ENCODE data around the gene CDH23.

CDH23 gene

DNA sequence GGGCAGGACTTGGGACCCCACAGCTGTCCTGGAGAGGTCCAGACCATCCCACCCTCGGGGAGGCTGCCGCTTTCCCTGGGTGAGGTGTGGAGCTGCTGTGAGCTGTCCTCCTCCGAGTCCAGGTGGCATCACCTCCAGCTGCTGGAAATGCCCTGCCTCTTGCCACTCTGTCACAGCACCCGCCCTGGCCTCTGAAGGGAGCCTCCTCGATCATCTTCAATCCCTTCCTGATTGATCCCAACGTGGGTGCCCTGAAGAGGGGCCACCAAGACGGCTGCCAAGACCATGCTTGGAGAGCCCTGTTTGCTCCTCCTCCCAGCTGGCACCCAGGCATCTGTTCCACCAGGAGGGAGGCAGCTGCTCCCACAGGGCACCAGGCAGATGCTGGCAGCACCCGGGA is 318.3 kb downstream of the CDH23 start:
- DNase-seq: no peak

GRCh38 chr10:71715860-71716259 is 319.1 kb downstream of the CDH23 start:
- DNase-seq: no peak

GRCh38 chr10:71716426-71716825 is 319.7 kb downstream of the CDH23 start:
- DNase-seq: no peak

DNA sequence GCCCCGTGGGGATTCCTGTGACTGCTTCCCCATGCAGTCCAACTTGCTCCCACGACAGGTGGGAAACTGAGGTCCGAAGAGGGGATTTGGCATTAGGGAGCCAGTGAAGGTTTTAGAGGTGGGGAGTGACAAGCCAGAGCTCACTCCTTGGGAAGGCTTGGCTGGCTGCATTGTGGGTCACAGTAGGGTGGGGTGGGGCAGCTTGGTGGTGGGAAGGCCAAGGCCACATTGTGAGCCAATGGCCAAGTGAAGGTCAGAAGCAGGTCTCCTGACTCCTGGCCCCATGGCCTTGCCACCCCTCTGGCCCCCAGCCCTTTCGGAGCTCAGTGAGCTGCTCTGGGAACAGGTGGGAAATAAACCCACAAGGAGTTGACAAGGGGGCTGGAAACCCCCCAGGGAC is 320.3 kb downstream of the CDH23 start:
- no peak for DNase-seq

DNA sequence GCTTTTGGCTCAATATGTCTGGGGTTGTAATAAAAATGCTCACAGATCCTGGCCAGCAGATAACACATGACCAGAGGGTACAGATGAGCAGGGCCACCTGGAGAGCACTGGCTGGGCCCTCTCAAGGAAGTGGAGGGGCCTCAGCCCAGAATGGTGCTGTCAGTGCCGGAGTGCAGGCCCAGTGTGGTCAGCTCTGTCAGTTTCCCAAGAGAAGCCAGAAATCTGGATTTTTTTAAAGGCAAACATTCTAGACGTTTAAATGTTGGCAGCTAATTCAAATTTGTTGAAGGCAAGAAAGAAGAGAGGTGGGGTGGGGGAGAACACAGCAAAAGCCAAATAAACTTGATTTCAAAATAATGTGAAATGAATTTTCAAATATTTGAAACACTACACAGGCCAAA is 320.8 kb downstream of the CDH23 start:
- no peak for DNase-seq

DNA sequence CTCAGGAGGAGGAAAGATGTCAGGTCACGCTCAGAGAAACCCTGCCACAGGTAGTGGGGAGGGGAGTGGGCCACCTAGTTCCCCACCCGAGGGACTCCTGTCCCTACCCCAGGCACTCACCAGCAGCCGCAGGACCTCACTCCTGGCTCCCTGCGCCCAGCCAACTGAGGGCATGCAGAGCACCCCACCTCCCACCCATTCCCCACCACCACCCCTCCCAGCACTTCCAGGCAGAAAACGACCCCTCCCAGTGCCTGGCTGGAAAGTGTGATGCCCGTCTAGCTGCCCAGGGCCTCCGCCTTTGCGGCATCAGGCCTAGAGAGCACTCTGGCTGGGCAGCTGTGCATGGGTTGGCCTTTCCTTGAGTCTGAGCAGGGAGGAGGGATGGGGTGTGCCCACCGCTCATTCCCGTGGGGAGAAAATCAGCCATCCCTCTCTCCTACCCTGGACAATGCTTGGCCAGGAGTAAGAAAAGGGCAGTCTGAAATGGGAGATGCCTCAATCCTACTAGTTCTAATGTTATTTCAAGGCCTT is 321.5 kb downstream of the CDH23 start:
- no peak for DNase-seq

- no peak for DNase-seq
Measured at GRCh38 chr10:71719042-71719441, 322.3 kb downstream of the CDH23 start.

GRCh38 chr10:71719464-71720201 is 322.9 kb downstream of the CDH23 start, which contains the start of gene C10orf105:
TSS of gene C10orf105 (minus strand) at chr10:71719778. CDS start at chr10:71716337, 3,441 bp downstream.
- DNase-seq: no peak

- DNase-seq: no peak
Measured at GRCh38 chr10:71720288-71720687, 323.6 kb downstream of the CDH23 start.

- no peak for DNase-seq
Measured at GRCh38 chr10:71721313-71721712, 324.6 kb downstream of the CDH23 start.

- no peak for DNase-seq
Measured at GRCh38 chr10:71722849-71723248, 326.1 kb downstream of the CDH23 start.

GRCh38 chr10:71723311-71723710 is 326.6 kb downstream of the CDH23 start:
- DNase-seq: no peak

- no peak for DNase-seq
Measured at GRCh38 chr10:71724539-71724938, 327.8 kb downstream of the CDH23 start.

DNA sequence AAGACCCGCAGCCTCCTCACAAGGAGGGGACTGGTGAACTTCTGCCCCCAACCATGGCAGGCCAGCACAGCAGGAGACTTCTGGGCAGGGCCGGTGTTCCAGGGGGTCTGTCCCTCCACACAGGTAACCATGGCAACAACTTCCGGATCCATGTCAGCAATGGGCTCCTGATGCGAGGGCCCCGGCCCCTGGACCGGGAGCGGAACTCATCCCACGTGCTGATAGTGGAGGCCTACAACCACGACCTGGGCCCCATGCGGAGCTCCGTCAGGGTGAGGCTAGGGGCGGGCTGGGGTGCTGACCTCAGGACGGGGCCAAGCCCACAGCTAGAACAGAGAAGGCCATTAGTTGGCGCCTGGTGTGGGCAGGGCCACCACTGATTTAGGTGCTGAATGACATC is 328.5 kb downstream of the CDH23 start:
- no peak for DNase-seq

DNA sequence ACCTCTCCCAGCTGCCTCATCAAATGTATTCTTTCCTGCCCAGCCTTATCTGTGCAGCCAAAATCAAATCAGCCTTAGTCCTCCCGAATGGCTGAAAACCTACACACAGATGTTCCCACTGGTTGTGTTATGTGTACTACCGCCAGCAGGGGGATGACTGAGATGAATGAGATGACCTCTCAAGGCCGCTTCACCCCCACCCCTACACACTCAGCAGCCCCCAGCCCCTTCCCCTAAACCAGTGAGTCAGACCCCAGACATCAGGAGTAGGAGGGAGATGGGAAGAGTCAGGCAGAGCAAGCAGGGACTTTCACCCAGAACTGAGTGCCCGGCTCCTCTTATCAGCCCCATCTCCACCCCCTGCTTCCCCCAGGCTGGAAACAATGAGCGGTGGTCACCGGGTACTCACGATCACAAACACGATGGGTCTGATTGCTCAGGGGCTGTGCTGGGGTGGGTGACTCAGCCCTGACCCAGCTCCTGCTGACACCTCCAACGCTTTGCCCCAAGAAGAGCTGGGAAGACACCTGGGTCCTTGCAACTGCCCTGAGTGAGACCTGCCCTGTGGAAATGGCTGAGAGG is 329.4 kb downstream of the CDH23 start:
- DNase-seq: no peak

DNA sequence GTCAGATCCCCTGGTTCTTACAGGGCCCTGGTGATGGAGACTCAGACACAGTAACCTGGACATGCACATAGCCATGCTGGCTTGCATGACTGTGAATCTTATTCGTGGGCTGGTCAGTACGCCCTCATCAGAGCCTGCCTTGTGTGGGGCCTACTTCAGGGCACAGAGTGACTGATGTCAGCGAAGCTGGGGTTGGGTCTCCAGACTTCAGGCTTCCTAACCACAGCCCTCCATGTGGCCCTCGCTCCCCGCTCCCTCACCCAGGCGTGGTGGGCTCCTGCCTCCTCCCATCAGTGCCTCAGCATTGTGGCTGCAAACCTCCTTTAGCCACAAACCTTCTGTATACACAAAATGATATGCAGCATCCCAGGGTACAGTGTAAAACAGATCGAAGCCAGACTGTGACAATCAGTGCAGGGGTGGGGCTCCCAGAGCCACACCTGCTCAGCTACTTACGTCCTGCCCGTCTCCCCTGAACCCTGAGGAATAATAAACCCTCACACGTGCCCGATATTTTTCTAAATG is 329.9 kb downstream of the CDH23 start:
- no peak for DNase-seq

DNA sequence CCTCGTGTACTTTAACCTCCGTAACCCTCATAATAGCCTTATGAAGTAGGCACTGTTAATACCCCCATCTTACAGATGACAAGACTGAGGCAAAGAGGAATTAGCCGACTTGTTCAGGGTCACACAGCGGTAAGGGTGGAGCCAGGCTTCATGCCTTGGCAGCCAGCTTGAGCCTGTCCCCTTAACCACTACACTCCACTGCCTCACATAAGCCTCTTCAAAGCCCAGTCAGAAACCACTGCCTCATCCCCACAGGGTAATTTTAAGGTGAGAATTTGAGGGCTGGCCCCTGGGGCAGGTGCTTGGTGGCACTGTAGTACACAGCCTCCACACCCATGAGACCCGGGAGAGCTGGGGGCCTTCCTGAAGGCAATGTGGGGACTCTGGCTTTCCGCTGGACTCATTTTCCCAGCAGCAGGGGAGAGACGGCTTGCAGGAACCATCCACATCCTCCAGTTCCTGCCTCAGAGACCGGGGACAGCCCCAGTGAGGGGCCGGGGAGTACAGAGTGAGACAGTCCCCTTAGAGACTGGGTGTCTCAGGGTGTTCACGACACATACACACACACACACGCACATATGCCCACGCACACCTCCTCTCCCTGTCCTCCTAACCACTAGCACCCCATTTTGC is 330.5 kb downstream of the CDH23 start:
- no peak for DNase-seq

DNA sequence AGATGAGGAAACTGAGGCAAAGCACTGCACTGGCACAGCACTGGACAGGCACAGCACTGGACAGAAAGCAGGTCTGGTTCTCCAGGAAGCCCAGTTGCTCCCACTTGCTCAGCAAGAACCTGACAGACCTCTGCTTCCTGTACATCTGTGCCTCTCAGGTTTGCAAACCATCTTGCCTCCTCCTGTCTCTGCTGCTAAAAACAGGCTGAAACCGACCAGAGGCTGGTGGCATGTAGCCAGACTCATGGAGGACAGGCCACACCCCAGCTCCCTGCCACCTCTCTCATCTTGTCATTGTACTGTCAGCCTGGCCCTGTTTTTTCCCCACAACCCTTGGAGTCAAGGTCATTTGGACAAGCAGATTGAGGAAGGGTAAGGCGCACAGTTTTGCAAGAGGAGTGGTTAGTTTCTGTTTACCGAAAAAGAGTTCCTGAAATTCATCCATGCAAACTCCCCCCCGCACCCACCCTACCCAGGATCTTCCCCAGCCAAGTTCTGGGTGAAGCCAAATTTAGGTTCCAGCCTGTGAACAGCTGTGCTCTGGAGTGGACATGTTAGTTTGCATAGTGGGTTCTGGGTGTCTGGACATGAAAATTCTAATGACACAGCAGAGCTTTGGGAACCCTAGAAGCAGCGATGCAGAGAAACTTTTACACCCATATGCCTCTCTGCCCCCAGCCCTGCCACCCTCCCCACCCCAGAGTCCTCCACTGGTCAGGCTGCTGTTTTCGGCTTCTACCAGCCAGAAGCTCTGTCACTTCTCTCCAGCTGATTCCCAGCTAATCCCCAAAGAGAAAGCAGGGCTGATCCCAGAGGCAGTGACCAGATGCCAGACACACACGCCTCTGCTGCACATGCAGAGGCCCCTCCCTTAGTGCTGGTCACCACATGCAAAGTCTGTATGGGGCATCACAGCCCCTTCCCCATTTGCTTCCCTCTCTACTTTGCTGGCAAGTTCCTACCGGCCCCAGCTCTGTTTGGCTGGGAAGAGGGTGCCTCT is 331.3 kb downstream of the CDH23 start:
- DNase-seq: peak; percentile 75

DNA sequence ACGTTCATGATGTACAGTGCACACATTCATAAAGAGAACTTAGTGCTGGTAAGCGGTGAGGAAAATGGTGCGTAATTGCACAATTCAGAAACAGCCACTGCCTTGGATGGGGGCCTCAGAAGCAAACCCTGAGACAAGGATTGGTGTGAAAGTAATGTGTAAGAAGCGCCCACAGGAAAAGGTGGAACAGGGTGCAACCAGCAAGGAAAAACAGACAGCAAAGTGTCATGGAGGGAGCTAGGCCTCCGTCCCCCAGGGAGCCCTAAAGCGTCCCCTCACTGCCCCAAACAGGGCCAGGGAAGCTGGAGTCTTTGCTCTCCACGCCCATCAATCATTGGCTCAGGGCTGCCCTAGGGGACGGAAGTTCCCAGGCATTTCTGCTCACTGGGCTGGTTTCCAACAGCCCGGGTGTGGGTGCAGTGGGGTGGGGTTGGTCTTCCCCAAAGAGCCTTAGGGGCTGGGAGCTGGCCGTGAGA is 332.5 kb downstream of the CDH23 start:
- DNase-seq: no peak

DNA sequence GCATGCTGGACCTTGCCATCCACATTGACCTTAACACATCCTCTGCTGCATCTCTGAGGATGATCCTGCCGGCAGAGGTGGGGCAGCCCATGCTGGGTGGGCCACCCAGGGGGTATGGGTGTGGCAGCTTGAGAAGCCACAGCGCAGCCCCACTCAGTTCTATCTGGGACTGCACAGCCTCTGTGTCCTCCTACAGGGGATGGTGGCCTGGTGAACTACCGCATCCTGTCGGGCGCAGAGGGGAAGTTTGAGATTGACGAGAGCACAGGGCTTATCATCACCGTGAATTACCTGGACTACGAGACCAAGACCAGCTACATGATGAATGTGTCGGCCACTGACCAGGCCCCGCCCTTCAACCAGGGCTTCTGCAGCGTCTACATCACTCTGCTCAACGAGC is 335.1 kb downstream of the CDH23 start:
- no peak for DNase-seq

- DNase-seq: no peak
Measured at GRCh38 chr10:71734797-71735196, 338.1 kb downstream of the CDH23 start.

Data from right hindlimb (tissue), 1 donor.